ENCODE data around the gene ZNF710.

Gene ZNF710

DNA sequence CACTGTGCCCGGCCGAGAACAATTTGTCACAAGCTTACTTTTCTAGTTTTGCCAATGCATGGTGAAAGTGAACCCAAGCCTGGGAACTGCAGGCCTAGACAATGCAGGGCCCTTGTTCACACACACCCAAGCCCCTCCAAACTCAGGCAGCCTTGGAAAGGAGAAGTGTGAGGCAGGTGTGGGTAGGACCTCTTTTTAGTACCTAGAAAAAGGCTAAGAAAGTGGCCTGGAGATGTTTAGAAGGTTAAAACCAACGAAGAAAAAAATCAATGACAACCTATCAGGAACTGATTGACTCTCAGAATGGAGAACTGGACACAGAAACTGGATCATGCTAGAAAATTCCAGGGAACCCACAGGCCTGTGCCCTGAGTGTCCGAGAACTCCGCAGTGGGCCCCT is 82.3 kb downstream of the ZNF710 start:
- no peak for DNase-seq

- DNase-seq = no peak
Measured at GRCh38 chr15:90083954-90084607, 83.0 kb downstream of the ZNF710 start.

- no peak for DNase-seq
Measured at GRCh38 chr15:90084876-90085423, 83.8 kb downstream of the ZNF710 start.

GRCh38 chr15:90085565-90085964 is 84.4 kb downstream of the ZNF710 start:
- no peak for DNase-seq

- DNase-seq = peak; percentile 40
Measured at GRCh38 chr15:90086868-90087268, 85.7 kb downstream of the ZNF710 start.

GRCh38 chr15:90087454-90088154 is 86.5 kb downstream of the ZNF710 start:
- peak; percentile 10 for DNase-seq

DNA sequence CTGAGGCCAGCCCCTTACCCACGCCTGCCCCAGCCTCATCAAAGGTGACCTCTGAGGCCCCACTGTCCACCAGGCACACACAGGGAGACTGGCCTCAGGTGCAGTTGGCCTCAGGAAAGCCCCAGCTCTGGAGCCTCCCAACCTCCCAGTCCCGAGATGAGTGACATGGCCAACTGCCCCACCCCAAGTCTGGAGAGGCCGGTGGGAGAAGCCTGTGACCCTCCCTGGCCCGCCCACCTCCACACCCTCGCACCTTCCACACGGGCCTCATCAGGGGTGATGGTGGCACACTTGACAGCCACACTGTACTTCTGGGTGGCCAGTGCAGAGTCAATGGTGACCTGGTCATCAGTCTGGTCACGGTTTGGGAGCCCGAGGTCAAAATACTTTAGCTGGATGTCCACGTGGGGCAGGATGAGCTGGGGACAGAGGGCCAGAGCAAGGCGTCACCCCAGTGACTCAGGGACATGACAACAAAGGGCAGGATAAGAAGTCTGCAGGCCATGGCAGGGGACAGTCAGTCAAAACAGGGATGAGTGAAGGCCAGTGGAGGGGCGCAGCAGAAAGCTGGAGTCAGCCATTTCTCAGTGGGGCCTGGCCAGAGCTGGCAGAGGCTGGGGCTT is 89.2 kb downstream of the ZNF710 start:
- no peak for DNase-seq

GRCh38 chr15:90091156-90091931 is 90.2 kb downstream of the ZNF710 start:
- DNase-seq = no peak

GRCh38 chr15:90095521-90095959 is 94.4 kb downstream of the ZNF710 start:
- DNase-seq = no peak

- DNase-seq = peak; percentile 56
Measured at GRCh38 chr15:90097475-90097874, 96.4 kb downstream of the ZNF710 start.

GRCh38 chr15:90099072-90099867 is 98.1 kb downstream of the ZNF710 start:
- DNase-seq = peak; percentile 21

DNA sequence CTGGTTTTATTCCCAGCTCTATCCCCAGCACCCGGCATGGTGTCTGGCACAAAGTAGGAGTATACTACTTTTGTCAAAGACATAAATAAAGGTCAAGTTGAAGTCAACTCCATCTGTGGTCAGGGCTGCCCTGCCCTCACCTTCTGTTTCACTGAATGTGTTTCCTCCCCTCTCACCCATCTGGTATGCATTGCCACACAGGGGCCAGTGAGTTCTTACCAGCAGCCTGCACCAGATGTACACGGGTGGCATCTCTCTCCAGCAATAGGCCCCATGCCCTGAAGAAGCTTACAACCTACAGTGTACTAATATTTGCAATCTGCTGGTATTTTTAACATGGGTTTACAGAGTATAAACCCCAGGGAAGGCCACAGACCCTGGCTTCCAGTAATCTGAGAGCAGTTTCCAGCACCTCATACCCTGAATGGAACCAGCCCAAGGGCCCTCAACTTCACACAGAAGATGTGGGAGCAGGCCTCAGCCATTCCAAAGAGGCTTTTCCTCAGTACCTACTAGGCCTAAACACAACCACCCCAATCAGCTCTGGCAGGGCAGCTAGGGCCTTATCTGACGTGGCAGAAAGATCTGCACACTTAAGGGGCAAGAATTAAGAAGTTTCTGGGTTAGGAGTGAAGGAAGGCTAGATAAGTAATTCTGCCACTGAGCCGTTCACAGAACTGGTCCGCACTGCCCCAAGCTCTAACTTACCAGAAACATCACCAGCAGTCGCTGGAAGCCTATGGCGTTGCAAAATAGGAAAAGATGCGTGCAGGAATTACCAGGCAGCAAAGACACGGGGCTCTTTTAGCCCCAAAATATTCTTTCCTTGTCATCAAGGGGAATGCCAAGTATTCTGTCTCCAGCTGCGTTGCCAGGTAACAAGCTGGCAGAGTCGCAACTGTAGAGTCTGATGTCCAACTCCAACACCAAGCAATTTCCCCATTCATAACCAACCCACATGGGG is 99.0 kb downstream of the ZNF710 start:
- DNase-seq = peak; percentile 8

GRCh38 chr15:90101130-90101968 is 100.2 kb downstream of the ZNF710 start:
- peak; percentile 14 for DNase-seq

DNA sequence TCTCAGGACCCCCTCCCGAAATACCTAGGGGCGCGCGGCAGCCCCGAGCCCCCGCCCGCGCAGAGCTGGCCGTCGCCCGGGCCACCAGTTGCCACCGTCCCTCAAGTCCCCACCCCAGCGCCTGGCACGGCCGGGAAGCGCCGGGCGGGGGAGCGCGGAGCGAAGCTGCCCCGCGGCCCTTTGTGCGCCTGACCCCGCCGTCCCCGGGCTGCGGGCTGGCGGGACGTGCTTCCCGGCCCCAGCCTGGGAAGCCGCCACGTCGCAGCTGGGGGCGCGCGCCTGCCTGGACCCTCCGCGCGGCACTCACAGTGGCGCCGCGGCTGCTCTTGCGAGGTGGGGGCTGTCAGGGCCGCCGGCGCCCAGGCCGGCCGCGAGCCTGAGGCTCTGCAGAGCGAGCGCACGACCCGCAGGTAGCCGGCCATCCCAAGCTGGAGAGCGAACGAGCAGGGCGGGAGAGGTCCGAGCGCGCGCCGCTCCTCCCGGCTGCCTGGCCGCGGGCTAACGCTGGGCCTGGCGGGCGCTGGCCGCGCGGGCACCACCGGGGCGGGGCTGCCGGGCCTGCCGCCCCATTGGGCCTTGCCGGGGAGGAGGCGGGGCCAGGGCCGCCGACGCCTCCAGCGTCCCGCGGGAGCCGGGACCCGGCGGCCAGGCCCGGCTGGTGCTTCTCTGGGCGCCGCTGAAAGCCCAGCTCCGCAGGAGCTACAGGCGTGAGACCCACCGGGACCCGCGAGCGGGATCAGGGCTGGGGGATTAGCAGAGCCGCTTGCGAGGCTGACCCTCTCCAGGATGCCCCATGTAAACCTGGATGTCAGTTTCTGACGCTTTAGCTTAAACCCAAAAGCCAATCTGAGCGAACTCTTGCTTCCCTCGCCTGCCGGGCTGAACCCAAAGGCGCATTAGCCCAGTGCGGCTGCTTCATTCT is 101.1 kb downstream of the ZNF710 start, which contains the start of gene IDH2:
TSS of gene IDH2 (minus strand) at position 500 of the 922 bp plus-strand sequence. CDS start at position 422, 78 bp downstream.
- DNase-seq = peak; percentile 60

DNA sequence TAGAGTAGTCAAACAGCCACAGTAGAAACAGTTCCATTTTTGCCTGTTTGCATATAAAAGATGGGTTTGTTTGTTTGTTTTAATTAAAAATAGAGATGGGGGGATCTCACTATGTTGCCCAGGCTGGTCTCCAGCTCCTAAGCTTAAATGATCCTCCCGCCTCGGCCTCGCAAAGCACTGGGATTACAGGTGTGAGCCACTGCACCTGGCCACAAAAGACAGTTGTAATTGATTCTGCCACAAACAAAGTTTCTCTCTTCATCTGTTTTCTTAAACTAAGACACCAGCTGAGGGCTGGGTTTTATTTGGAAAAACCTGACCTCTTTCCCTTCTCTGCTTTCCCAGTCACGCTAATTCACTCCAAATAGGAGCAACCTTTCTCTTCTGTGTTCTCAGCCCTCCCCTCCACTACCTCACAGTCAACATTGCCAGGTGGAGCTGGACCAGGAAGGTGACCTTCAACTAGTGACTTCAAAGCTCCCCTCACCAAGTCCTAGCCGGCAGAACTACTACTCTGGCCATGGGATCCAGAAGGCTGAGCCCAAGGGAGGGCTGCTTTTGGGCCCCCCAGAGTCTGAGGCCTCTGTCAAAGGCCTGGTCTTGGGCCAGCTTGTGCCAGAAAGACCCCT is 102.7 kb downstream of the ZNF710 start:
- no peak for DNase-seq

DNA sequence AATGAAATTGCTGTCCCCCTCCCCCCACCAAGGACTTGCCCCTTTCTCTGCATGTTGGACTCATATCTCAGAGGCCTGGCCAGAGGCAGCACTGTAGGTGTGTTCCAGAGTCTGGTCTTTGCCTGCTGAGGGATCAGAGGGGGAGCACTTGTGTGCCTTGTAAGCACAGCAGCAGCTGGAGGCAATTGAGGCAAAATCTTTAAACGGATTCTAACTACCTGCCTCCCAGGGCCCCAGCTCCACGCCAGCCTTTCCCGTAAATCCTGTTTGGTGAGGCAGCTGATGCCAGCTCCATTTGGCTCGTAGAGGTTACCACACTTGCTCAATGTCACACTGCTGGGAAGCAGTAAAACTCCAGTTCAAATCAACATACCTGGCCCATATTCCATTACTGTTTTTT is 103.4 kb downstream of the ZNF710 start:
- DNase-seq = no peak

DNA sequence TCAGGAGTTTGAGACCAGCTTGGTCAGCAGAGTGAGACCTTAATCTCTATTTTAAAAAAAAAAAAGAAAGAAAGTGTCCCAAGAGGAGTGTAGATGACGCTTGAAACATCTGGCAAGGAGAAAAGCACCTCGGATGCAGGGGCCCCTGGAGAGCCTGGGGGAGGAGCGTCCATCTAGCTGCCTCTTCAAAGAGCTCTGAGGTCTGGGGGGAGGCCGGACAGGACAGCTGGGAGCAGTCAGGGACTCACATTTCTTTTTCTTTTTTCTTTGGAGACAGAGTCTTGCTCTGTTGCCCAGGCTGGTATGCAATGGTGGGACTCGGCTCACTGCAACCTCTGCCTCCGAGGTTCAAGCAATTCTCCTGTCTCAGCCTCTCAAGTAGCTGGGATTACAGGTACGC is 104.4 kb downstream of the ZNF710 start:
- DNase-seq = no peak

DNA sequence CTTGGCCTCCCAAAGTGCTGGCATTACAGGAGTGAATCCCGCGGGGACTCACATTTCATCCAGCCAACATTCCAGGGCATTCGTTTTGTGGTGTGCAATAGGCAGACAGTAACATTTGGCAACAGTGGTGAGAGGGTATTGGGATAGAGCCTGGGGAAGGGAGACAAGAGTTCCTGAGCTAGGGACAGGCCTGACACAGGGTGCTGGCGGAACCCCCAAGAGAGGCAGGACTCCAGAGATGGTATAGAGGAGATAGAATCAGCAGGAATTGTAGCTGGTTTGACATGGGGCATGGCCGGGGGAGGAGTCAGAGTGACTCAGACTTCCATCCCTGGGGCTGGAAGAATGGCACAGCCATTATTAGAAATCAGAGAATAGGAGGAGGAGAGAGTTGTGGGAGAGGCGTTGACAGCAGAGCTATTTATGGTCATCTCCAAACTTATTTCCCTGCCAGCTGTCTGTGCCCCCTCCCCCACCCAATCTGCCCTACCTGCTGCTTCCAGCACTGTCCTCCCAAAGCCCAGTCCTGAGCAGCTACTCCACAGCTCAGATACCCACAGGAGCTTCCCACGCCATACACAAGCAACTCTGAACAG is 105.5 kb downstream of the ZNF710 start:
- DNase-seq = no peak

All from stimulated activated naive CD4-positive, alpha-beta T cell treated with Interleukin-2 at 50 U/mL for 16 hours (primary cell).